HG02943 (cell line): Measurements from ENCODE around the gene TMEM242.

Experiments used
- ATAC-seq: cut with Tn5 transposase; IDR thresholded peaks from one replicate; pipeline ENCODE4 v1.9.1; 2021; ENCODE audit warnings: mild to moderate bottlenecking, low read depth, moderate library complexity; ENCODE audit not compliant: unreplicated experiment

Gene TMEM242

DNA sequence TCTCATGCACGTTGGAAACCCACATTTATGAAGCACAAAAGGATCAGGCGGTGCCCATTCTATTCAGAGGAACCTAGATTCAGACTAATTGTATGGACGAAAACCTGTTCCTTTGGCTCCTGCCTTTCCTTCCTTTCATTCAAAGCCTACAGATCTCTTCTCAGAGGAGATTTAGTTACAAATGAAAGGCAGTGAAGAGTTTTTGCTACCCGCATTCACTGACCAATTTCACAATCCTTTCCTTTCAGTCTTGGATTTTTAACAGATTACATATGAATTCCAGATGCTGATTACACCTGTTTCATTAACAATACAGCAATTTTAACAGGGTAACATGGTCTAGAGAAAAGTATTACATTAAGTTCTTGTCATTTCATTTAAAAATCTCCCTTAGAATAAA is 32.0 kb downstream of the TMEM242 start:
- no peak for ATAC-seq

DNA sequence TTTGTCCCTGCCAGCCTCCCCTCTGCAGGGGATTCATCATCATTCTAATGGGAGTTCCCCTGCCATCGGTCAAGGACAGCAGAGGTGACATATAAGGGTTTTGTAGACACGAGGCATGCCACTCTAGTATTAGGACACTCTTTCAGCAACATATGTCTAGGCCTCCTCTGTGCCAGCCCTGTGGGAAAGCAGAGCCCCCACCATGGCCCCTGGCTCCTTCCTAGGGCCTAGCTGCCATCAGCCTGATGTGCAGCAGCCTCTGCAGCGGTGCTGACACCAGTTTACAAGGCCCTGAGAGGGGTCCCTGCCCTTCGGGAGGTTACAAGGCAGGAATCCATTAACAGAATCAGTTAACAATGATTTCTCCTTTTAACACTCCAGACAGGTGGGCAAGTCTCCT is 32.5 kb downstream of the TMEM242 start:
- no peak for ATAC-seq

DNA sequence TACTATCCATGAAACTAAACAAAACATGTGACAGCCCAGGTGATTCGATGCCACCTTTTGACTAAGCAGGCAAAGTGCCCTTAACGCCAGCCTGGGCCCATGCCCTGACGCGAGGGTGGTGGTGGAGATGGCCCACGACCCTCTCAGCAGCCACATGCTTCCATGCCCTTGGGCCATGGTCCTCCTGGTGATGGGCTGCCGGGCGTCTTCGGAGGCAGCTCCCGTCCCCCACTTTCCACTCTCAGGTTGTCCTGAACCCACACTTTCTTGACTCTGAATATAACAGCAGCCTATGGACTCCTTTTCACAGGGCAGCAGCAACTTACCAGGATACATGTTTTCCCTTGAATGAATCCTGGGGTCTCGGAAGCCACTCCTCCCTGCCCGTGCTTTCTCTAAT is 33.6 kb downstream of the TMEM242 start:
- no peak for ATAC-seq

DNA sequence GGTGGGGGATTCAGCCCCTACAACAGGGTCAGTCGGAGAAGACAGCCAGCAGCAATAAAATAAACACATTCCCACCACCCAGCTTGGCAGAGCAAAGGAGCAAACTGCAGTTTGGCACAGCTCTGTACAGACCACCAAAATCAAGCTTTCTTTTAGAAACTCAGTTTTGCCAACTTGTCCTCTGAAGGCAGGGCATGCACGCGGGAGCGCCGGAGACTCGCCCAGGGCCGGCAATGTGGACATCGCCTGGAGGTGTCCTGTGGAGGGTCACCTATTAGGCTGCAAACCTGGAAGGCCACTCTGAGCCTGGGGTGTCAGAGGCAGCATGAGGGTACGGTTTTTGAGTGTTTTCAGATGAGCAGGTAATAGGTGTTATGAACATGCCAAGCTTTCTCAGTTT is 34.7 kb downstream of the TMEM242 start:
- no peak for ATAC-seq

DNA sequence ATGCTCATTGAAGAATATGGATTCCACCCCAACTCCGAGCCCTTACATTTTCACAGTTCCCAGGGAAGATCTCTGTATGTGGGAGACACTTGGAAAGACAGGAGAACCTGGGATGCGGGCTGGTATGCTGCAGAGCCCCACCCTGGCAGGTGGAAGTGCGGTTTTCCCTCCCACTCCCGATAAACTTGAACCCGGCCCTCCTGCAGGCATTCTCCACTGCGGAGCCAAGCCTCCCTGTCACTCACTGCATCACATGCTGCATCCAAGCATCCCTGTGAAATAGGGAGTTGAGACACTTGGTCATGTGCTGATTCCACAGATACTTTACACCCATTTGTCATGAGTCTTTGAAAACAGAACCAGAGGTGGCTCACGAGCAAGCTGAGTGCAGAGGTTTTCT is 35.4 kb downstream of the TMEM242 start:
- ATAC-seq, result no peak

DNA sequence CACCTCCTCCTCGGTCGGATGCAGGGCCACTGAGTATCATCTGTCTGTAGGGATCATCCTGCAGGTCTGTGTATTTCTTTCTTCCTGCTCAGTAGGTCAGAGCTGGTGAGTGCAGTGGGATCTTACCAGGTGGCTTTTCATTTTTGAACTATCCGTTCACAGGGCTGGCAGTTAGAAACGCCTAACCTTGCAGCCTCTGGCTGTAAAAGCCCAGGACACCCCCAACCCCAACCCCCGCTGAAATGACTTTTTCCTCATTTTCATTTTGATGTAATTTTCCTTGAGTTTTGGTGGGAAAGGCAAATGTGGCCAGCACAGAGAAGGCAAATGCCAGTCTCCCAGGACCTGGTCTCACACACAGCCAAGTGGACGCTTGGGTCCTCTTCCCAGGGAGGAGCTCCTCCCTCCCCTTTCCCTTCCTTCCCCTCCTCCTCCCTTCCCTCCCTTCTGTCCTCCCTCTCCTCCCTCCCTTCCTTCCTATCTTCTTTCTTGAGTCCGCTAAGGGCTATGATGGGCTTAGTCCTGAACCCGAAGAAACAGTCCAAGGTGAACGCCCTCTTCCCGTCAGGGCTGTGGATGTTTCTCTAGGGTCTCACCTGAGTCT is 36.0 kb downstream of the TMEM242 start:
- ATAC-seq, result no peak

DNA sequence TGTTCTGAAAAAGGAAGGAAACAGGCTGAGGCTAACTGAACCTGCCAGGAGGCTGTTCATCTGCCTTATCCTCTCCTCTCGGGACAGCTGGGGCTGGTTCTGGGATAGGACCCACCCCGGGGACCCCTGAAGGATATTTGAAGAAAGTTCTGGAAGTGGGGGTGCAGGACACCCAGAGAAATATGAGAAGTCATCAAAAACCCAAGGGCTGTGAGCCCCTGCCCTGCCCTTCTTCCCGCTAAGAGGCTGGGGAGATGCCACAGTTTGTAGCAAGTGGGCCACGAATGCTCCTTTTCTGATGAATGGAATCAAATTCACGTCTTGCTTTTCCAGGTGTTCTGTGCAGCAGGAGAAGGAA is 37.9 kb downstream of the TMEM242 start:
- ATAC-seq, result no peak

DNA sequence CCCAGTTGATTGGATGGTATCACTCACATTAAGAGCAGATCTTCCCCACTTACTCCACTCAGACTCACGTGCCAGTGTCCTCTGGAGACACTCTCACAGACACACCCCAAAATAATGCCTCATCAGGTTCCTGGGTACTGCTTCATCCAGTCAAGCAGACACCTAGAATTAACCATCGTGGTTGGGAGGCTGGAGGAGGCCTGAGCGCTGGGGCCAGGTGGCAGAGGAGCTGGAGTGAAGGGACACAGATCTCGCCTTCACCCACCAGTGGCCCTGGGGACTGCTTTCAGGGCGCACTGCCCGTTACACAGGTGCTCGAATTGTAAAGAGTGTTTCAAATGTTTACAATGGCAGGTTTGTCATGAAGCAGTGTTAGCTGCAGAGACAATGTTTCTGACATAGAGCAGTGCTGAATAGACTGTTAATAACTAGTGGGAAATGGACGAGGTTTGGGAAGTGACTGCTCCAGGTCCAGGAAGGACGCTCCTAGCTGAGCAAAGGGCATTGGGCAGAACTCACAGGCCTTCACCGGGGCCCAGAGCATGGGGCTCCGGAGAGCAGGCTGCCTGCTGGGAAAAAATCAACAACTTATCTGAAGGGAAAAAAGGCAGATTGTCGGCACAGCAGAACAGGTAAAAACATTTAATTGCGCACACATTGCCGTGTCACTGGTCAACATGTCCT is 38.4 kb downstream of the TMEM242 start:
- ATAC-seq, result no peak

DNA sequence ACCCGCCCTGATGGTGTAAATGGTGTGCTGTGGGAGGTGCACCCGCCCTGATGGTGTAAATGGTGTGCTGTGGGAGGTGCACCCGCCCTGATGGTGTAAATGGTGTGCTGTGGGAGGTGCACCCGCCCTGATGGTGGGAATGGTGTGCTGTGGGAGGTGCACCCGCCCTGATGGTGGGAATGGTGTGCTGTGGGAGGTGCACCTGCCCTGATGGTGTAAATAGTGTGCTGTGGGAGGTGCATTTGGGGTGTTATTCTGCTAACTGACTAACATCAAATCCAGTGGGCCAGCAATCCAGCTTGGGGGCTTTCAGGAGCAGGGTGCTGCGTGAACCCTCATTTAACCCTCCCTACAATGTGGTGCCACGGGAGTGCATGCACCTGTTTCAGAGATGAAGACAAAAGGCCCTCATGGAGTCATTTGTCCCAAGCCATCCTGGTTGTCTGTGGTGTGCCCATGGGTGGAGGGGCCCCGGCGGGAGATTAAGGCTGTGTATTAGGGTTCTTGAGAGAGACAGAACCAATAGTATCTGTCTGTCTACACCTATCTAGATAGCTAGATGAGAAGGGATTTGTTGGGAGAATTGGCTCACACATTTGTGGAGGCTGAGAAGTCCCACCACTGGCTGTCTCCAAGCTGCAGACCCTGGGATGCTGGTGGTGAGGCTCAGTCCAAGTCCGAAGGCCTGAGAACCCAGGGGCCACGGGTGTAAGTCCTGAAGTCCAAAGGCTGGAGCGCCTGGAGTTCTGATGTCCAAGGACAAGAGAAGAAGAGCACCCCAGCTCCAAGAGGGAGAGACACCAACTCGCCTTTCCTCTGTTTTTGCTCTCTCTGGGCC is 39.2 kb downstream of the TMEM242 start:
- no peak for ATAC-seq

DNA sequence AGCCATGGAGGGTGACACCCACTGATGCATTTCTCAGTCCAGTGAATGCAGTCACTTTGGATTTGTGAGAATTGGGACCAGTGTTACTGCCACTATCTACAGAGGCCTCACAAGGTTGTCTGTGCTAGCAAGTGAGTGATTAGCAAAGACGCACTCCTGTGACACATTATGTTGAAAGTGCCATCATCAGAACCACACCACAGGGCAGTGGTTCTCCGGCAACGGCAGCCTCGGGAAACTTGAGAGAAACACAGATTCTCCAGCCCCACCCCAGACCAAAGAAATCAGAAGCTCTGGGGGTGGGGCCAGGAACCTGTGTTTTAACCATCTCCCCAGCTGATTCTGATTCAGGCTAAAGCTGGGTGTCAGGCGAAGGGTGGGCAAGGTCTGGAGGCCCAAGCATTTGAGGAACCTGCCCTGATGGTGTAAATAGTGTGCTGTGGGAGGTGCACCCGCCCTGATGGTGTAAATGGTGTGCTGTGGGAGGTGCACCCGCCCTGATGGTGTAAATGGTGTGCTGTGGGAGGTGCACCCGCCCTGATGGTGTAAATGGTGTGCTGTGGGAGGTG is 39.9 kb downstream of the TMEM242 start:
- no peak for ATAC-seq

DNA sequence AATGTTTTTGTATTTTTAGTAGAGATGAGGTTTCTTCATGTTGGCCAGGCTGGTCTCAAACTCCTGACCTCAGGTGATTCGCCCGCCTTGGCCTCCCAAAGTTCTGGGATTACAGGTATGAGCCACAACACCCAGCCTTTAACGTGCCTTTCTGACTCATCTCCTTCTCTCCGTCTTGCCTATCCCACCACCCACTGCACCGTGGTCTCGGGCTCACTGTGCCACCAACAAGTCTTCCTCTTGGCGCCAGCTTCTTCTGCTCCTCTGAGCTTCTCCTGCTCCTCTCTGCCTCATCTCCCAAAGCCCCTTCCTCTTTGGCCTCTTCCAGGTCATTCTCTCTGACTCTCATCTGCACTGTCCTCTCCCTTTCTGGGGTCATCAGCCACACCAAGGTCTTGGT is 41.0 kb downstream of the TMEM242 start:
- ATAC-seq, result no peak

DNA sequence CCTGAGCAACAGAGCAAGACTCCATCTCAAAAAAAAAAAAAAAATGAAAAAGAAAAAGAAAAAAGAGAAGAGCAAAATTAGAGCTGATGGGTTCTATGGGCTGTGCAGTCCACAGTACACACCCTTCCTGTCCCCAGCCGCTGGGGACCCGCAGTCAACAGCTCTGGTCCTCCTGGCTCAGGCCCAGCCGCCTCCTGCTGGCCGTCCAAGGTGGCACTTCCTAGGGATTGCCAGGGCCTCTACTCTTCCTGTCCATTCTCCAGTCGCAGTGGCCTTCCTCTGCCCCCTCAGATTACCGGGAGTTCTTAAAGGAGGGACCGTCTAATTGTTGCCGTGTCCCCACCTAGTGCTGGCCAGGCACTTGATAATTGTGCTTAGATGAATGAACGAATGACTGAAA is 41.7 kb downstream of the TMEM242 start:
- no peak for ATAC-seq

DNA sequence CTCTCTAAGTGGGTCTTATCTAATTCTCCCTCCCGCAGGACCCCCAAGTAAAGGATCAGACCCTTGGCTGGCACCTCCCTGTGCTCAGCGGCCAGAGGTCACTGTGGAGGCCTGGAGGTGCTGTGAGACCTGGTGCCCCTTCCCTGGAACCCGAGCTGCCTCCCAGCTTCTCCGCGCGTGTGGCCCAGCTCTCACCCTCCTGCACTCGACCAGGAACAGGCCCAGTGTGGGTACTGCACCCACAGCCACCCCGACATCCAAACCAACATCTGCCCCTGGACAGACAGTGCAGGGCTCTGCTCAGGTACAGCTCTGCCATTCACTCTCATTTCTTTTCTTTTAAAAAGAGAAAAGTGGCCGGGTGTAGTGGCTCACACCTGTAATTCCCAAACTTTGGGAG is 42.4 kb downstream of the TMEM242 start:
- no peak for ATAC-seq

DNA sequence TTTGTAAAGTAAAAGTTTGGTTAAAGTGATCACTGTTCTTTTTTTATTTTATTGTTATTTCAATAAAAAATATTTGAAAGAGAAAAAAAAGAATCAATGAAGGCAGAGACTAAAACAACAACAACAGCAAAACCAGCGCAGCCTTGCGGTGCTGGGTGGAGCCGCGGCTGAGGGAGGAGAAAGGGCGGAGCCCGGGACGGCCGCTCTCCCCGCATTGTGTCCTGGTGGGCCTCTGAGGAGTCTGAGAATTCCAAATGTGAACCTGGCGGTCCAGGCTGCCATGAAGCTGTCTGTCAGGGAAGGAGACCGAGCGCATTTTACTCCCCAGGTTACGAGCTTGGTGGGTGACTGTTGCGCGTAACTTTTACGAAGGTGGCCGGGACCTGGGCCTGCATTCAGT is 43.2 kb downstream of the TMEM242 start:
- ATAC-seq, result no peak

DNA sequence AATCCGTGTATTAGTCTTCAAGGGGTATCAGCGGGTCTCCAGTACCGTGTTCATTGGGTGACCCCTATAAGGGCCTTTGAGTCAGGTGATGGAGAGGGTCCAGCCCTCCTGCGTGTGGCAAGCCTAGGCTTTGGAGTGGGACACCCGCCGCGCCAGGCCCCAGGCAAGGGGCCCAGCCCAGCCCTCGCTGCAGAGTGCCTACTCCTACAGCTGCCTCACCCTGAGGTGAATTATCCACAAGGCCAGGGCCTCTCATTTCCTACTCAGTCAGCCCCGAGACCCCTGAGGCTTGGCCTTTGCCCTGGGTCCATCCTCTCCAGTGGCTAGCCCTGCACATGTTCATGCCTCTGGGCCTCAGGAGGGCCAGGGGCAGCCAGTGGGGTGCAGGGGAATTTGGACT is 45.1 kb downstream of the TMEM242 start:
- ATAC-seq, result no peak

DNA sequence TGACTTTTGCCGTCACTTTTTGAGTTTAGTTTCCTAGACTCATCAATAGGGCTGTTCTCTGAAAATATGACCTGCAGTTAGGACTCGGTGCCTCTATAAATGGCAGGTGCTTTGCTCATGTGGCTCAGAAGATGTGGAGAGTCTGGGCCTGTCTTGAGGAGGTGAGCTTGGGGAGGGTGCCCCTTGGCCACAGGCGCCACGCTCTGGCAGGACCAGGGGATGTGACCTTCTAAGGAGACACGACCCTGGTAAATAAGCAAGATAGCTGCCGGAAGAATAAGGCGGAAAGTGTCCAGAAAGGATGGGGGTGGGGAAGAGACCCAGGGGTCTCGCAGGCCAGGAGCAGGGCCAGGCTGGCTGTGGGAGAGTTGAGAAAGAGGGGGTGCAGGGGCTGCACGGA is 46.6 kb downstream of the TMEM242 start:
- ATAC-seq, result no peak

DNA sequence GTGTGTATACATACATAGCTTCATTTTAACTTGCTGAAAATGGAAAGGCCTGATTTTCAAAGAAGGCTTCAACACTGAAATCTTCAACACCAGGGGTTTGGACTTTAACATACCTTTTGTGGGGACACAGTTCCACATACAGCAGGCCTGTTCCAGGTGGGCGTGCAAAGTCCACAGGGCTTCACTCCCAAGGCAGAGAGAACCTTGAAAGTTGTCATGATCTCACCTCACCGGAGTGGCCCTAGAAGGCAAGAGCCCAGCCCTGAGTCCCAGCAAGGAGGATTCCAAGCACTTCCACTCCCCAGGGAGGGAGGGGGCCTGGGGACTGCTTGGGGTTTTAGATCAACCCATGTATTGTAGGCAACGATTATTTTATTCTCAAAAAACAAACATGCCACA is 47.2 kb downstream of the TMEM242 start:
- ATAC-seq, result no peak

DNA sequence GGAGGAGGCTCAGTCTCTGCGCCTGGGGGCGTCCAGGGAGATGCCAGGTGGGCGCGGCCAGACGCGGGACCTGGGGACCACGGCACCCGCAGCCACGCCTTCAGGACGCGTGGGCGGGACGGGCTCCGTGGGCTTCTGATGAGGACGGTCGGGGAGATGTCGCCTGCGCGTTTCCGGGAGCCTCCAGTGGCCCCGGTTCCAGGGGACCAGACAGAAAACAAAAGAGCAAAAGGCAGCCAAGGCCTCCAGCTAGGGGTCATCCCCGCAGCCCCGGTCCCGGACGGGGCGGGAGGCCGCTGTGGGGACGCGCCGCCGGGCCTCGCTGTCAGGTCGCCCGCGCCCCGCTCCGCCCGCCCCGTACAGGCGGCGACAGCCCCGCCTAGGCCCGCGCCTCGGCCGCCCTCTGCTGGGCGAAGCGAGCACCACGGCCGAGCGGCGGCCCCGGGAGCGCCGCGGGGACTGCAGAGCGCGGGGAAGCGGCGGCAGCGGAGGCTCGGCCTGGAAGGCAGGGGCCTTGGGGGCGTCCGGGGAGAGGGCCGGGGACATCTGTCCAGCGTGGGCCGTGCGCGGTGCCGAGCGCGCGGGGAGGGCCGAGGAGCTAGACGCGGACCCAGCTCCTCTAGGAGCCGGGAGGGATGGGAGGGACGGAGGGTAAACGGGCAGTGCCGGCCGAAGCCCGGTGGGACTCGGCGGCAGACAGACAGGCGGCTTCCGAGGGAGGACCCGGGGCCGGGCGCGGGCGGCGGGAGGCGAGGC is 48.7 kb downstream of the TMEM242 start:
- ATAC-seq, result peak; percentile 88

DNA sequence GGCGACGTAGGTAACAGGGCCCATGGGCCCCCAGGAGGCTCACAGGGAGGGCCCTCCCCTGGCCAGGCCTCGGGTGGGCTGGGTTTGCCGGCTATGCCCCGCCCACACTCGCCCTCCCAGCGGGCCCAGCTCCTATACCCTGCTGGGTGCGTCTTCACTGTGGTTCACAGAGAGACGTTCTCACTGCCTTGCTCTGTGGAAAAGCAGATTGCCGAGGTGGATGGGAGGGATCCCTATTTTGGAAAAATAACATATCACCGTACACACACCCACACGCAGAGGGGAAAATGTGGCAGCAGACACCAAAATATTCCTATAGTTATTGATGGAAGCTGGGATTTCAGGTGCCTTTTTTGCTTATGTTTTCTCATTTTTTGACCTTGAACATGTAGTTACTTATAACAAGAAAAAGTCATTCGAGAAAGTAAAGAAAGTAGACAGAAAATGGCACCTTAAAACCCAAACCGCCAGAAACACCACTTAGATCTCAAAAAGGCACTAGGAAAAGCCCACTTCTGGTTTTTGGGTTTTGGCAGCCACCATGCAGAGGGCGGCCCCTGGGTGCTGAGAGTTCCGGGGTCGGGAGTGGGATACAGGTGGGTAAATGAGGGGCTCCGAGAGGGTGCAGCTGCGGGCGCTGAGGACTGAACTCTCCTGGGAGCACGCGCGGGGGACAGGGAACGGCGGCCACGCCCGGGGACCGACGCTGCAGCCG is 49.4 kb downstream of the TMEM242 start:
- ATAC-seq, result peak; percentile 41
